NCI-H1105 (cell line): ENCODE measurements around the gene LCN10.

Experiments
- DNase-seq: peaks from one replicate; lab custom pipeline; 2025; lab: John Stamatoyannopoulos, UW

Gene LCN10

DNA sequence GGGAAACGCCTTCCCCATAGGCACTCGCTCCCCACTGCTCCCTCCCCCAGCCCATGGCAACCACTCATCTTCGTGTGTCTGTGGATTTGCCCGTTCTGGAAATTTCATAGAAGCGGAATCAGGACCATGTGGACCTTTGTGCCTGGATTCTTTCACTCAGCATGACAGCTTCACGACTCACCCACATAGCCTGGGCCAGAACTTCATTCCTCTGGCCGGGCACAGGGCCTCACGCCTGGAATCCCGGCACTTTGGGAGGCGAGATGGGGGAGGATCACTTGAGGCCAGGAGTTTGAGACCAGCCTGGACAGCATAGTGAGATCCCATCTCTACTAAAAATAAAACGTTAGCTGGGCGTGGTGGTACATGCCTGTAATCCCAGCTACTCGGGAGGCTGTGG, 42.4 kb downstream of the LCN10 start:
- DNase-seq = no peak

- no peak for DNase-seq
These were observed 44.0 kb downstream of the LCN10 start for GRCh38 chr9:136698635-136699246.

GRCh38 chr9:136697821-136698526, 44.8 kb downstream of the LCN10 start:
- DNase-seq = no peak

- no peak for DNase-seq
These were observed 45.5 kb downstream of the LCN10 start for GRCh38 chr9:136697146-136697820.

GRCh38 chr9:136696502-136696901, 46.2 kb downstream of the LCN10 start:
- no peak for DNase-seq

- no peak for DNase-seq
These were observed 46.8 kb downstream of the LCN10 start for GRCh38 chr9:136695955-136696354.

GRCh38 chr9:136695435-136695895, 47.3 kb downstream of the LCN10 start:
- DNase-seq = peak; percentile 93

DNA sequence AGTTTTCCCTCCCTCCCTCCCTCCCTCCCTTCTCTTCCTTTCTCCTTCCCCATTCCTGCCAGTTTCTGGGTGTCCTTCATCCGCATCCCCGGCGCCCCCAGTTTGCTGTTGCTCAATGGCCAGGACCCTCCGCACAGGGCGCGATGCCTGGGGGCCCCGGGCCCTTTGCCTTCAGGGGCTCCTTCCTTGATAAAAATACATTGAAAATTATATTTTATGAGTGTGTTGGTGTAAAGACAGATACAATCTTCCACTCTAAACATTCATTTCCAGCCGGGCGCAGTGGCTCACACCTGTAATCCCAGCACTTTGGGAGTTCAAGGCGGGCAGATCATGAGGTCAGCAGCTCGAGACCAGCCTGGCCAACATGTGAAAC, 47.9 kb downstream of the LCN10 start:
- no peak for DNase-seq

DNA sequence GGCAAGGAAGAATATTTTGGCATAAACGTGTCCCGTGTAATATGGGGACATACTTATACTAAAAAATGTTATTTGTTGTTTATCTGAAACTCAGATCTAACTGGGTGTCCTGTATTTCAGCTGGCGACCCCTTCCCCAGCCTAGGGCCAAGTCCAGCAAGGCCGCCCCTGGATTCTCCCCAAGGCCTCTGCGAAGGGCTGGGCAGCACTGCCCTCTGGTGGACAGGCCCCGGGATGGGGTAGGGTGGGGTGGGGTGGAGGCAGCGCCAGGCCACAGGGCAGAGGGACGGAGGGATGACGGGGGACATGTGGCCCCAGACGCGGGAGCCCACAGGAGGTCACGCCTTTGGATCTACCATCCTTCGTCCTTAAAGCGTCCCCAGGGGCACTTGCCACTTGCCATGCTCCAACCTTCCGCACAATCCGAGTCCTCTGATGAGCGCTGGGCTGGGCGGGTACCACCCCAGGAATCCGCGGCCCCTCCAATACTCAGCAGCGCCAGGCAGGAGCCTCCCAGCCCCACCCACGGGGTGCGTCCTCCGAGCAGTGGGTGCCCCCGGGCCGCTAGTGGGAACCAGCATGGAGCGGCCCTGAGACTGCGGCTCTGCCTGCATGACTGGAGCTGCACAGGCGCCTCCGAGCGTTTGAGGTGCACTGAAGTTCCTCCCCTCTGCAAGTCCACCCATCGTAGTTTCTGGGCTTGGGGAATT, 48.4 kb downstream of the LCN10 start:
- no peak for DNase-seq

DNA sequence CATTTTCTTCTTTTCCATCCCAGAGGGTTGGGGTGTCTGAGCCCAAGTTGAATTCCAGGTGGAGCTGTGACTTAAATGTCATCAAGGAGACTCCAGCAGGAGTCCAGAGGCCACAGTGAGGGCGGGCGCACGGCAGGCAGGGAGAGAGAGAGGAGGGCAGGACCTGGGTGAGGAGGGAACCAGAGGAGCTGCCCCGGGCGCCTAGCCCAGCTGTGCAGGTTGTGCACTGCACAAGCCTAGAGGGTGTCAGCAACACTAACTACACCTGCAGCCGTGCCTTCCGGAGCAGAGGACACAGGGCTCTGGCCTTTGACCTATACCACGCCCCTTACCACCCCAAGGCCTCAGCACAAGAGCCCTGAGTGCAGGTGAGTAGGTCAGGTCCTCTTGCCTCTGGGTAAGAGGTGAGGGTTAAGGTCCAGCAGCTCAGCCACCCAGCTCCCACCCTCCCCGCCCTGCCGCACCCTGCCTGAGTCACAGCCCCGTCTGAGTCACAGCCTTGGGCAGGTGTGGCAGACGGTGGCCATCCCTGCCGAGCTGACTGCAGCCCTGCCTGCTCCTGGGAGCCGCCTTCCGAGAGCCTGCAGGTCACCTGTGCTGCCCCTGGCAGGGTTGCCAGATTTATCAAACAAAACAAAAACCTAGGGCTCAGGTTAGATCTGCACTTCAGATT, 49.1 kb downstream of the LCN10 start:
- no peak for DNase-seq

GRCh38 chr9:136693135-136693489, 49.6 kb downstream of the LCN10 start:
- no peak for DNase-seq

- DNase-seq = no peak
These were observed 50.3 kb downstream of the LCN10 start for GRCh38 chr9:136692185-136693134.

DNA sequence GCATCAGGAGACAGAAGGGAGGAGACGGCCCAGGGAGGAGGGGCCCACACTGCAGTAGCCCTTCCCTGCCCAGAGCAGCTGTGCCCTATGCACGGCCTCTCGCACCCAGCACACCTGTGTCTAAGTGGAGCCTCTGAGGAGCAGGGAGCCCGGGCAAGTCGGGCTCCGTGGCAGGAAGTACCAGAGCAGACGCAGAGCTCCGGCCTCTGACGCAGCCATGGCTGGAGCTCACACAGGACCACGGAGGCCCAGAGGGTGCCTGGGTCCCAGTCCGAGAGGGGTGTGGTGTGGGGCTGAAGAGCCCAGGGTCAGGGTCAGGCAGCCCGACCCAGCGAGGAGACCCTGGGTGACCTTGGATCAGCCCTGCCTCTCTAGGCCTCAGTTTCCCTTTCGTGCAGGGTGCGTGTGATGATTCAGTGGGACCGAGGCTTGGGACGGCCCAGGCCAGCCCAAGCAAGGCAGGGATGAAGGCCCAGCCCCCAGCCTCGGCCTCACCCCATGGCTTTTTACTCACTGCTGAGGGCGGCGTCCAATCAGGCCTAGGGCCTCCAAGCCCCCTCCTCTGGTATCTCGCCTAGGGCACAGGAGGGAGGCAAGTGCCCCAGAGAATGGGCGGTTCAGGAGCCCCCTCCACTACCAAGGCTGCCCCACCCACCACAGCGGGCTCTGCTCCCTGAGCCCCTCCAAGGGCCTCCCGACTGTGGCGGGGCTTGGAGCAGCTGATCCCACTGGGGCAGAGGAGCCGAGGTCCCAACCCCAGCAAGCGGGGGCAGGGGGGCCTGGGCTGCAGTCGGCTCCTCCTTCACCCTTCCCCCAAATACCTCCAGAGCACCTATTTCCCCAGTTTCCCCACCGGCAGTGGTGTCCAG, 51.2 kb downstream of the LCN10 start:
- no peak for DNase-seq

GRCh38 chr9:136690806-136691261, 51.9 kb downstream of the LCN10 start:
- DNase-seq = no peak

- no peak for DNase-seq
These were observed 52.5 kb downstream of the LCN10 start for GRCh38 chr9:136690104-136690805.

- DNase-seq = no peak
These were observed 53.7 kb downstream of the LCN10 start for GRCh38 chr9:136689108-136689460.

GRCh38 chr9:136688274-136689107, 54.2 kb downstream of the LCN10 start:
- no peak for DNase-seq
